Activated CD4-positive, alpha-beta T cell treated with anti-CD3 and anti-CD28 coated beads for 36 hours (primary cell): ENCODE data around the gene KLHL3. TPM values are rescaled to one million over a fixed set of nuclear protein-coding genes. Genes with fewer than 3 reads are reported as not detected.

ENCODE experiments used
- ATAC-seq: fragments of 200-7000 bp; cut with Tn5 transposase; one replicate; pipeline ENCODE4 v1.10.0; 2021; ENCODE audit warnings: mild to moderate bottlenecking, moderate library complexity
- CTCF ChIA-PET: fragments of 350-600 bp; sonication (Branson Sonifier 250); formaldehyde crosslinking; loops from one replicate; lab custom pipeline; 2021; ENCODE audit warnings: antibody characterized with exemption; lab: Charles Lee
- POLR2A ChIA-PET: fragments of 350-600 bp; sonication (Branson Sonifier 250); formaldehyde crosslinking; loops from one replicate; lab custom pipeline; 2021; ENCODE audit warnings: antibody characterized with exemption, inconsistent platforms; lab: Charles Lee
- DNase-seq: peaks from one replicate; pipeline ENCODE4 v3.0.0-alpha.2; 2020
- H3K27ac Mint-ChIP-seq: one replicate; pipeline ENCODE4 v1.8.0; 2021; ENCODE audit warnings: mixed read lengths
- H3K27me3 Mint-ChIP-seq: one replicate; pipeline ENCODE4 v1.8.0; 2021; ENCODE audit warnings: mixed read lengths
- H3K36me3 Mint-ChIP-seq: one replicate; pipeline ENCODE4 v1.8.0; 2021; ENCODE audit warnings: low read depth, mixed read lengths
- H3K4me1 Mint-ChIP-seq: one replicate; pipeline ENCODE4 v1.8.0; 2021; ENCODE audit warnings: mixed read lengths
- H3K4me3 Mint-ChIP-seq: one replicate; pipeline ENCODE4 v1.8.0; 2021; ENCODE audit warnings: mild to moderate bottlenecking, moderate library complexity, mixed read lengths
- H3K9me3 Mint-ChIP-seq: one replicate; pipeline ENCODE4 v1.8.0; 2021; ENCODE audit warnings: low read depth, mixed read lengths
- intact Hi-C, 2 experiments: fragments of 100-400 bp; cut with DNase I in 1 of 2; cut with micrococcal nuclease in 1 of 2; formaldehyde crosslinking; loops; one replicate each; pipeline versions ENCODE4 v1.14.2 to v1.15.1; 2022 to 2024; cut with DNase I, micrococcal nuclease
- total RNA-seq, 2 experiments: library from RNA; stranded (reverse); gene quantifications; one replicate each; pipeline ENCODE4 v1.2.3, GENCODE V29; 2021

Gene KLHL3
- total RNA-seq, 2 experiments from 2014 or later = 6.8 to 10.8 TPM

- H3K9me3 Mint-ChIP-seq = peaks cover 2% of the 10 kb centered on the region
- H3K4me1 Mint-ChIP-seq = peaks cover 16% of the 10 kb centered on the region
- CTCF ChIA-PET = interaction anchor here (0.6 to 11.1 kb wide), 28 partner anchors 8 to 1682 kb away, joined by 3 to 290 read pairs (median 6); partner anchors contain the start of gene HNRNPA0
- POLR2A ChIA-PET = interaction anchor here (0.6 to 0.8 kb wide), 3 partner anchors 47 to 83 kb away, joined by 4 to 5 read pairs (median 4); no protein-coding TSS in a partner anchor
- H3K36me3 Mint-ChIP-seq = peaks cover under 1% of the 10 kb centered on the region
- no peak overlapping the region for H3K4me3 Mint-ChIP-seq
- intact Hi-C loops = loop anchor here (1.0 kb wide), 2 partner anchors 83 to 114 kb away; no protein-coding TSS in a partner anchor
- H3K27ac Mint-ChIP-seq = no peak overlapping the region
- DNase-seq = peak; percentile 75
- peak; percentile 91 for ATAC-seq
- no peaks in the 10 kb centered on the region for H3K27me3 Mint-ChIP-seq
Observed at GRCh38 chr5:137743031-137743640, 7.2 kb upstream of the KLHL3 start.

DNA sequence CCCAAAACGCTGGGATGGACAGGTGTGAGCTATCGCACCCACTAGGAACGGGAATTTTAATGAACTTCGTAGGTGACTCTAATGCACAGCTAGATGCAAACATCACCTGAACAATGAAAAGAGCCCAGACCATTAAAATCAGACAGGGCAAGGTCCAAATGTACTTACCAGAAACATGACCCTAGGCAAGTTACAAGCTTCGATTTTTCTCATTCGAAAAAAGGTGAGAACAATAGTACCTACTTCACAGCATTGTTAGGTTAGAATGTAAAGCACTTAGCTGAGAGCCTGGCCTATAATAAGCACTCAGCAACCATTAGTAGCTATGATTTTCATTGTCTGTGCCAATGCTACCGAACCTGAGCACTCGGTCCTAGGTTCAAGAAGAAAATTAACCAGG lies 5.8 kb upstream of the KLHL3 start:
- intact Hi-C loops = no loop called here
- H3K36me3 Mint-ChIP-seq = peaks cover 3% of the 10 kb centered on the region
- no peaks in the 10 kb centered on the region for H3K27me3 Mint-ChIP-seq
- ATAC-seq = no peak
- ChIA-PET CTCF (interaction anchor here (0.9 to 11.1 kb wide), 16 partner anchors 8 to 112 kb away, joined by 3 to 290 read pairs (median 10); partner anchors contain the start of gene HNRNPA0), POLR2A (interaction anchor here (0.9 to 1.4 kb wide), 3 partner anchors 10 to 81 kb away, joined by 3 to 14 read pairs (median 6); no protein-coding TSS in a partner anchor)
- no peak overlapping the region for H3K4me3 Mint-ChIP-seq
- H3K27ac Mint-ChIP-seq = no peak overlapping the region
- H3K4me1 Mint-ChIP-seq = peaks cover 16% of the 10 kb centered on the region
- H3K9me3 Mint-ChIP-seq = peaks cover 8% of the 10 kb centered on the region
- no peak for DNase-seq

- no peak overlapping the region for H3K4me3 Mint-ChIP-seq
- intact Hi-C loops = no loop called here
- H3K27me3 Mint-ChIP-seq = no peaks in the 10 kb centered on the region
- DNase-seq = no peak
- no peak overlapping the region for H3K27ac Mint-ChIP-seq
- CTCF ChIA-PET = interaction anchor here (4.4 to 11.1 kb wide), 3 partner anchors 12 to 110 kb away, joined by 35 to 290 read pairs (median 142); no protein-coding TSS in a partner anchor
- H3K4me1 Mint-ChIP-seq = peaks cover 16% of the 10 kb centered on the region
- no peak for ATAC-seq
- POLR2A ChIA-PET = no interaction called here
- H3K36me3 Mint-ChIP-seq = peaks cover 3% of the 10 kb centered on the region
- peaks cover 8% of the 10 kb centered on the region for H3K9me3 Mint-ChIP-seq
Observed at GRCh38 chr5:137739737-137740136, 3.8 kb upstream of the KLHL3 start.

DNA sequence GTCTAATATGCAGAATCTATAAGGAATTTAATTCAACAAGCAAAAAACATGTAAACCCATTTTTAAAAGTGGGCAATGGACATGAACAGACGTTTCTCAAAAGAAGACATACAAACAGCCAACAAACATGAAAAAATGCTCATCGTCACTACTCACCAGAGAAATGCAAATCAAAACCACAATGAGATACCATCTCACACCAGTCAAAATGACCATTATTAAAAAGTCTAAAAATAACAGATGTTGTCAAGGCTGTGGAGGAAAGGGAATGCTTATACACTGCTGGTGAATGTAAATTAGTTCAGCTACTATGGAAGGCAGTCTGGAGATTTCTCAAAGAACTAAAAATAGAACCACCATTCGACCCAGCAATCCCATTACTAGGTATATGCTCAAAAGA lies 3.1 kb upstream of the KLHL3 start:
- Mint-ChIP-seq H3K36me3 (peaks cover 3% of the 10 kb centered on the region), H3K27me3 (no peaks in the 10 kb centered on the region), H3K27ac (no peak overlapping the region), H3K4me3 (no peak overlapping the region), H3K9me3 (peaks cover 8% of the 10 kb centered on the region), H3K4me1 (peaks cover 16% of the 10 kb centered on the region)
- ChIA-PET CTCF (interaction anchor here (4.4 to 7.8 kb wide), 2 partner anchors 12 to 80 kb away, joined by 35 to 290 read pairs; no protein-coding TSS in a partner anchor), POLR2A (no interaction called here)
- DNase-seq = no peak
- no peak for ATAC-seq
- intact Hi-C loops = no loop called here

DNA sequence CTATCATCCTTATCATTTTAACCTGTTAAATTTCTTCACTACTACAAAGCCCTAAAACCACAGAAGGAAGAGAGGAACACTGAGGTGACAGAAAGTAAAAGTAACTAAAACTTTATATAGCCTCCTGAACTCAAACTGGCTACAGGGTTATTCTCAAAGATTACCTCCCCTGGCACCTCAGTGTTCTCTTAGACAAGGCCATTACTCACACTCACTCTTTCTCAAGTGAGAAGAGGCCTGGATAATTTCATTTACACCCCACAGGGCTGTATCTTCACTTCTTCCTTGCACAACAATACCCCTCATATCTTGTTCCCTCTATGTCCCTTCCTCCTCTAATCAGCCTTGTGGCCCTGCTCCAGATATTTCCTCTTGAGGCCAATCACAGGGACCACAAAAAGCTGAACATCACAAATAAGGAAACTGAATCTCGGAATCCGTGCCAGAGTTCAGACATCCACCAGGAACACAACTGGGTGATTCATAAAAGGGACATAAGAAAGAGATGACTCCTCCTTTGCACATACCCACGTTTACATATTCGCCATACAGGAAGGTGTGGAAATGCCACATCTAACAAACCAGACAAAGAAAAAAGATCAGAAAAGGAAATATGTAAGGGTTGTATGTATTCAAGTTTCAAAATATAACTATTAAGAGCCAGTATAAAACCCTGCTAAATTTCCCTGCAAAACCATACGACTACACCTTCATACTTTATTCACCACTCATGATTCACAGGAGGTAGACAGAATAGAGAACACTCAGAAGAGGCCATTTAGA lies 1.7 kb upstream of the KLHL3 start:
- H3K9me3 Mint-ChIP-seq = peaks cover 8% of the 10 kb centered on the region
- no peak overlapping the region for H3K27ac Mint-ChIP-seq
- intact Hi-C loops = loop anchor here (1.0 kb wide), 2 partner anchors 17 to 41 kb away; partner anchors contain the start of gene HNRNPA0 (in 2 of the 2)
- peak; percentile 69 for ATAC-seq
- DNase-seq = peak; percentile 56
- no peaks in the 10 kb centered on the region for H3K27me3 Mint-ChIP-seq
- H3K4me1 Mint-ChIP-seq = peaks cover 16% of the 10 kb centered on the region
- ChIA-PET CTCF (interaction anchor here (0.5 to 7.8 kb wide), 10 partner anchors 12 to 108 kb away, joined by 3 to 290 read pairs (median 4); no protein-coding TSS in a partner anchor), POLR2A (no interaction called here)
- H3K36me3 Mint-ChIP-seq = peaks cover 3% of the 10 kb centered on the region
- H3K4me3 Mint-ChIP-seq = no peak overlapping the region

- Mint-ChIP-seq H3K9me3 (peaks cover 8% of the 10 kb centered on the region), H3K36me3 (peaks cover 3% of the 10 kb centered on the region), H3K27ac (no peak overlapping the region), H3K4me1 (peaks cover 16% of the 10 kb centered on the region), H3K27me3 (no peaks in the 10 kb centered on the region), H3K4me3 (no peak overlapping the region)
- DNase-seq (no peak), ATAC-seq (no peak)
- ChIA-PET POLR2A (interaction anchor here (0.5 to 1.4 kb wide), 5 partner anchors 15 to 295 kb away, joined by 3 to 5 read pairs (median 3); no protein-coding TSS in a partner anchor), CTCF (interaction anchor here (0.6 to 3.9 kb wide), 16 partner anchors 10 to 298 kb away, joined by 3 to 31 read pairs (median 4); no protein-coding TSS in a partner anchor)
- intact Hi-C loops = no loop called here
Observed at GRCh38 chr5:137736496-137736895, 607 bp upstream of the KLHL3 start.

GRCh38 chr5:137734962-137735554 lies 831 bp downstream of the KLHL3 start:
- intact Hi-C loops = no loop called here
- ATAC-seq (peak; percentile 14), DNase-seq (peak; percentile 59)
- ChIA-PET CTCF (interaction anchor here (1.1 to 3.9 kb wide), 8 partner anchors 11 to 300 kb away, joined by 3 to 31 read pairs (median 4); no protein-coding TSS in a partner anchor), POLR2A (interaction anchor here (0.6 to 1.4 kb wide), 5 partner anchors 14 to 37 kb away, joined by 3 to 4 read pairs (median 3); no protein-coding TSS in a partner anchor)
- H3K36me3 Mint-ChIP-seq = peaks cover 7% of the 10 kb centered on the region
- H3K9me3 Mint-ChIP-seq = peaks cover 8% of the 10 kb centered on the region
- no peak overlapping the region for H3K27ac Mint-ChIP-seq
- peaks cover 24% of the 10 kb centered on the region for H3K4me1 Mint-ChIP-seq
- H3K4me3 Mint-ChIP-seq = no peak overlapping the region
- H3K27me3 Mint-ChIP-seq = no peaks in the 10 kb centered on the region

GRCh38 chr5:137734331-137734730 lies 1.6 kb downstream of the KLHL3 start:
- peaks cover 8% of the 10 kb centered on the region for H3K9me3 Mint-ChIP-seq
- CTCF ChIA-PET = interaction anchor here (1.4 to 3.5 kb wide), 2 partner anchors 10 to 74 kb away, joined by 3 to 31 read pairs; no protein-coding TSS in a partner anchor
- no peak overlapping the region for H3K4me3 Mint-ChIP-seq
- H3K4me1 Mint-ChIP-seq = peaks cover 17% of the 10 kb centered on the region
- no peak for DNase-seq
- POLR2A ChIA-PET = interaction anchor here (0.6 kb wide), 1 partner anchor 21 kb away, joined by 3 read pairs; no protein-coding TSS in a partner anchor
- no peak overlapping the region for H3K27ac Mint-ChIP-seq
- no peak for ATAC-seq
- H3K27me3 Mint-ChIP-seq = no peaks in the 10 kb centered on the region
- H3K36me3 Mint-ChIP-seq = peaks cover 7% of the 10 kb centered on the region
- intact Hi-C loops = no loop called here

DNA sequence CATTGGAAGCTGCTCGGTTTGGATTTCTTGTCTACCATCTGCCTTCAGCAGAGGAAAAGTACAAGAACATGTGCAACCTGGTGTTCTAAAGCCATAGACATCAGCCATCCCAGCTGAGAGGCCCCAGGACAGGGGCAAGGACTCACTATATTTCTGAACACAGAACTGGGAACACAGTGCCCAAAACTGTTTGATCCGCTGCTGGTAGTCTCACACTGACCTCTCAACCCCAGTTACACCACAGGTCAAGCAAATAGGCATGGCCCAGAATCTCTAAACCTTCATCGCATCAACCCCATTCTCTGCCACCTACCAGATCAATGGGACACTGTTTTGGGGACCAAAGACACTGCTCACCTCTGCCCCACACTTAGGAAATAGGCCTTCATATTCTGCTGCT lies 2.0 kb downstream of the KLHL3 start:
- ChIA-PET CTCF (interaction anchor here (2.3 to 2.6 kb wide), 2 partner anchors 74 to 104 kb away, joined by 10 to 13 read pairs; no protein-coding TSS in a partner anchor), POLR2A (no interaction called here)
- no peak for DNase-seq
- no peak overlapping the region for H3K27ac Mint-ChIP-seq
- peaks cover 6% of the 10 kb centered on the region for H3K9me3 Mint-ChIP-seq
- peaks cover 13% of the 10 kb centered on the region for H3K4me1 Mint-ChIP-seq
- no peak overlapping the region for H3K4me3 Mint-ChIP-seq
- H3K27me3 Mint-ChIP-seq = no peaks in the 10 kb centered on the region
- H3K36me3 Mint-ChIP-seq = peaks cover 7% of the 10 kb centered on the region
- intact Hi-C loops = no loop called here
- ATAC-seq = no peak

GRCh38 chr5:137733006-137733405 lies 2.9 kb downstream of the KLHL3 start:
- POLR2A ChIA-PET = no interaction called here
- intact Hi-C loops = no loop called here
- DNase-seq = no peak
- CTCF ChIA-PET = interaction anchor here (1.1 to 2.6 kb wide), 5 partner anchors 8 to 103 kb away, joined by 3 to 13 read pairs (median 9); no protein-coding TSS in a partner anchor
- peaks cover 9% of the 10 kb centered on the region for H3K4me1 Mint-ChIP-seq
- no peak overlapping the region for H3K4me3 Mint-ChIP-seq
- H3K27me3 Mint-ChIP-seq = no peaks in the 10 kb centered on the region
- H3K9me3 Mint-ChIP-seq = peaks cover 4% of the 10 kb centered on the region
- peaks cover 5% of the 10 kb centered on the region for H3K36me3 Mint-ChIP-seq
- no peak for ATAC-seq
- no peak overlapping the region for H3K27ac Mint-ChIP-seq
